B cell (primary cell): ENCODE data around the gene WFS1.

ENCODE experiments used
- EZH2 ChIP-seq: IDR thresholded peaks from 2 replicates; pipeline ENCODE4 v1.6.1; 2012; ENCODE audit warnings: borderline replicate concordance, low read depth, mild to moderate bottlenecking, moderate library complexity, low read length; ENCODE audit not compliant: insufficient read depth, poor library complexity, severe bottlenecking
- TF ChIP-seq, protein P1 (sequence below): fragments of 200-600 bp; IDR thresholded peaks from one replicate; pipeline ENCODE4 v1.8.0; 2022; ENCODE audit warnings: antibody characterized with exemption, mild to moderate bottlenecking

DNA sequence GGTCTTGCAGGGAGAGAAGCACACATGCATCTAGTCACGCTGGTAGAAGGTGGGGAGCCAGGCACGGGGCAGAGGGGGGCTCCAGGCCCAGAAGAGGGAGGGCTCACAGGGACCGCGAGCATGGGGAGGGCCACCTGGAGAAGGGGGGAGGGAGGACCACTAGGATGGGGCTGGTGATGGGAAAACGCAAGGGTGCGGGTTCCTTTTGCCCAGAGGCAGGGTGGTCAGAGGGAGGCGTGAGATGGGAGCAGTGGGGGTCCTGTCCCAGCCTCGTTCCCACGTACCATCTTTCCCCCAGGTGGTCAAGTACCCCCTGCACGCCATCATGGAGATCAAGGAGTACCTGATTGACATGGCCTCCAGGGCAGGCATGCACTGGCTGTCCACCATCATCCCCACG lies 30.7 kb downstream of the WFS1 start:
- TF ChIP-seq, protein P1, sequence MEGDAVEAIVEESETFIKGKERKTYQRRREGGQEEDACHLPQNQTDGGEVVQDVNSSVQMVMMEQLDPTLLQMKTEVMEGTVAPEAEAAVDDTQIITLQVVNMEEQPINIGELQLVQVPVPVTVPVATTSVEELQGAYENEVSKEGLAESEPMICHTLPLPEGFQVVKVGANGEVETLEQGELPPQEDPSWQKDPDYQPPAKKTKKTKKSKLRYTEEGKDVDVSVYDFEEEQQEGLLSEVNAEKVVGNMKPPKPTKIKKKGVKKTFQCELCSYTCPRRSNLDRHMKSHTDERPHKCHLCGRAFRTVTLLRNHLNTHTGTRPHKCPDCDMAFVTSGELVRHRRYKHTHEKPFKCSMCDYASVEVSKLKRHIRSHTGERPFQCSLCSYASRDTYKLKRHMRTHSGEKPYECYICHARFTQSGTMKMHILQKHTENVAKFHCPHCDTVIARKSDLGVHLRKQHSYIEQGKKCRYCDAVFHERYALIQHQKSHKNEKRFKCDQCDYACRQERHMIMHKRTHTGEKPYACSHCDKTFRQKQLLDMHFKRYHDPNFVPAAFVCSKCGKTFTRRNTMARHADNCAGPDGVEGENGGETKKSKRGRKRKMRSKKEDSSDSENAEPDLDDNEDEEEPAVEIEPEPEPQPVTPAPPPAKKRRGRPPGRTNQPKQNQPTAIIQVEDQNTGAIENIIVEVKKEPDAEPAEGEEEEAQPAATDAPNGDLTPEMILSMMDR = no peak
- TF ChIP-seq EZH2 = no peak
